ENCODE results near the gene RPS5. TPM values are rescaled to one million over a fixed set of nuclear protein-coding genes. Genes with fewer than 3 reads are reported as not detected.

The RPS5 gene
- total RNA-seq, 1 experiment from 2014 or later = 1,982 TPM

DNA sequence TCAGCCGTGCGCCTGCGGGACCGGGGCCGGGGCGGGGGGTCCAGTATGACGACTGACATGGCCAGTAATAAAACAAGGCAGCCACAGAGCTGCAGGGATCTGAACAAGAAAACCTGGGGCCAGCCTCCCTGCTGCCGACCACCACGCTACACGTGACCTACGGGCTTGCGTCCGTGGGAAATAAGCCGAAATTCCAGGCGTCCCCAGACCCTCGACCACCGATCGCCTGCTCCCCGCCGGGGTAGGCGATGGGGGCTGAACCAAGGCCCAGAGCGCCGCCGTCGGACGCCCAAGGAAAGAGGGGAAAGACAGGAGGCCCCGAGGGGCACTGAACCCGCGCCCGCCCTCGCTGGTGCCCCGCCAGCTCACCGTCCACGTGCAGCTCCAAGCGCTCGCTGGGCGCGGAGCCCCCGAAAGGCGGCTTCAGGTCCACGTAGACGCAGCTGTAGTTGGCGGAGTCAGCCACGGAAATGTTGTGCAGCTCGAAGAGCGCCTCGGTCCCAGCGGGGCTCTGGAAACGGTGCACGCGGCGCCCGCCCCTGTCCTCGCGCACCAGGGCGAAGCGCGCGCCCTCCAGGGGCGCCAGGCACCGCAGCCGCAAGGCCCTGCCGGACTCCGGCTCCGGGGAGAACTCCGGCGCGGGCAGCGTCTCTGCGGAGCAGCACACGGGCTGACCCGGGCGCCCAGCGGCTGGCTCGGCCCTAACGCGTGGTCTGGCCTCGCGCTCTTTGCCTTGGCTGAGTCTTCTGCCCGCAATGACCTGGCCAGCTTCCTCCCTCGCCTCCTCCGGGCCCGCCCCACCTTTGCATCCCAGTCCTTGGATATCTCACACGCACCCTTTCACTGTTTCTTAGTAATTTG lies 36.8 kb upstream of the RPS5 start (continued):
- TF ChIP-seq MAX (IDR thresholded peaks at IDR 0.05) = no peak
- no peak for TF ChIP-seq EGR1 (IDR thresholded peaks at IDR 0.05; ENCODE audit: low read depth)
- TF ChIP-seq CEBPB (IDR thresholded peaks at IDR 0.05; ENCODE audit: low read depth) = no peak
- TF ChIP-seq SIN3A (IDR thresholded peaks at IDR 0.05; ENCODE audit: low read depth) = no peak
- no peak for TF ChIP-seq POLR2AphosphoS5 (IDR thresholded peaks at IDR 0.05; ENCODE audit: low read depth, low read length)

GRCh38 chr19:58350871-58351557 lies 36.1 kb upstream of the RPS5 start:
- Histone ChIP-seq H3K36me3 (ENCODE audit: control insufficient read depth in 1 of 2, insufficient read depth in 2 of 2, low read length in 2 of 2) (no peaks in the 10 kb centered on the region), H3K4me2 (ENCODE audit: low read length) (no peak overlapping the region), H2AFZ (ENCODE audit: low read depth, low read length, poor library complexity, severe bottlenecking) (no peak overlapping the region), H3K9me3 (ENCODE audit: control insufficient read depth in 1 of 2, insufficient read depth in 1 of 2, low read depth in 1 of 2, low read length in 2 of 2) (no peaks in the 10 kb centered on the region), H3K4me3 (replicated peaks in 1 of 2; ENCODE audit: low read depth in 1 of 2, low read length in 2 of 2) (no peak overlapping the region), H3K27ac (ENCODE audit: low read depth, low read length) (no peak overlapping the region), H3K9ac (ENCODE audit: low read length) (no peak overlapping the region), H3K79me2 (ENCODE audit: insufficient read depth, low read length) (no peaks in the 10 kb centered on the region), H3K4me1 (ENCODE audit: control insufficient read depth in 1 of 2, insufficient read depth in 2 of 2, low read length in 2 of 2) (no peaks in the 10 kb centered on the region), H3K27me3 (ENCODE audit: insufficient read depth, low read length) (no peaks in the 10 kb centered on the region), H3K9me2 (ENCODE audit: insufficient read depth) (no peaks in the 10 kb centered on the region), H4K20me1 (ENCODE audit: insufficient read depth) (no peaks in the 10 kb centered on the region)
- ChIA-PET POLR2A (no interaction called here), CTCF (no interaction called here), RAD21 (ENCODE audit: low non-redundant PET in 1 of 2, low total read pairs in 2 of 2, uncharacterized antibody in 2 of 2, unreplicated experiment in 2 of 2) (no interaction called here)
- DNase-seq (ENCODE audit: low read depth, low spot score) (no peak), ATAC-seq (peak; percentile 35; the same call in 1 of the 2 replicates)
- no TSS peak for BruUV-seq (replicated peaks)
- intact Hi-C loops (cut with micrococcal nuclease) = no loop called here
- TF ChIP-seq, protein P1, sequence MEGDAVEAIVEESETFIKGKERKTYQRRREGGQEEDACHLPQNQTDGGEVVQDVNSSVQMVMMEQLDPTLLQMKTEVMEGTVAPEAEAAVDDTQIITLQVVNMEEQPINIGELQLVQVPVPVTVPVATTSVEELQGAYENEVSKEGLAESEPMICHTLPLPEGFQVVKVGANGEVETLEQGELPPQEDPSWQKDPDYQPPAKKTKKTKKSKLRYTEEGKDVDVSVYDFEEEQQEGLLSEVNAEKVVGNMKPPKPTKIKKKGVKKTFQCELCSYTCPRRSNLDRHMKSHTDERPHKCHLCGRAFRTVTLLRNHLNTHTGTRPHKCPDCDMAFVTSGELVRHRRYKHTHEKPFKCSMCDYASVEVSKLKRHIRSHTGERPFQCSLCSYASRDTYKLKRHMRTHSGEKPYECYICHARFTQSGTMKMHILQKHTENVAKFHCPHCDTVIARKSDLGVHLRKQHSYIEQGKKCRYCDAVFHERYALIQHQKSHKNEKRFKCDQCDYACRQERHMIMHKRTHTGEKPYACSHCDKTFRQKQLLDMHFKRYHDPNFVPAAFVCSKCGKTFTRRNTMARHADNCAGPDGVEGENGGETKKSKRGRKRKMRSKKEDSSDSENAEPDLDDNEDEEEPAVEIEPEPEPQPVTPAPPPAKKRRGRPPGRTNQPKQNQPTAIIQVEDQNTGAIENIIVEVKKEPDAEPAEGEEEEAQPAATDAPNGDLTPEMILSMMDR (IDR thresholded peaks at IDR 0.05 in 2 of 3, conservative IDR thresholded peaks at IDR 0.05 in 1 of 3; ENCODE audit: borderline replicate concordance in 1 of 3, insufficient read depth in 1 of 3, low read depth in 2 of 3, low read length in 2 of 3) = no peak
- TF ChIP-seq FOSL1 (IDR thresholded peaks at IDR 0.05; ENCODE audit: low read depth) (no peak), RAD21 (IDR thresholded peaks at IDR 0.05; ENCODE audit: low read depth) (no peak), ATF3 (IDR thresholded peaks at IDR 0.05) (no peak), CBX3 (IDR thresholded peaks at IDR 0.05; ENCODE audit: low read depth) (no peak), EZH2 (IDR thresholded peaks at IDR 0.05) (no peak), TCF7L2 (IDR thresholded peaks at IDR 0.05; ENCODE audit: borderline replicate concordance, extremely low read depth, insufficient read depth, insufficient read length) (no peak), SRF (IDR thresholded peaks at IDR 0.05; ENCODE audit: low read depth) (no peak), SIN3A (IDR thresholded peaks at IDR 0.05; ENCODE audit: low read depth) (no peak), ZFX (IDR thresholded peaks at IDR 0.05) (no peak), CEBPB (IDR thresholded peaks at IDR 0.05; ENCODE audit: low read depth) (no peak), POLR2A (IDR thresholded peaks at IDR 0.05; ENCODE audit: borderline replicate concordance, extremely low read depth, insufficient read depth, insufficient read length) (no peak), EZH2phosphoT487 (IDR thresholded peaks at IDR 0.05; ENCODE audit: borderline replicate concordance) (no peak), JUND (IDR thresholded peaks at IDR 0.05) (no peak), YY1 (IDR thresholded peaks at IDR 0.05; ENCODE audit: extremely low read depth, insufficient replicate concordance, low read depth, low read length) (no peak)
- TF ChIP-seq, protein P2, sequence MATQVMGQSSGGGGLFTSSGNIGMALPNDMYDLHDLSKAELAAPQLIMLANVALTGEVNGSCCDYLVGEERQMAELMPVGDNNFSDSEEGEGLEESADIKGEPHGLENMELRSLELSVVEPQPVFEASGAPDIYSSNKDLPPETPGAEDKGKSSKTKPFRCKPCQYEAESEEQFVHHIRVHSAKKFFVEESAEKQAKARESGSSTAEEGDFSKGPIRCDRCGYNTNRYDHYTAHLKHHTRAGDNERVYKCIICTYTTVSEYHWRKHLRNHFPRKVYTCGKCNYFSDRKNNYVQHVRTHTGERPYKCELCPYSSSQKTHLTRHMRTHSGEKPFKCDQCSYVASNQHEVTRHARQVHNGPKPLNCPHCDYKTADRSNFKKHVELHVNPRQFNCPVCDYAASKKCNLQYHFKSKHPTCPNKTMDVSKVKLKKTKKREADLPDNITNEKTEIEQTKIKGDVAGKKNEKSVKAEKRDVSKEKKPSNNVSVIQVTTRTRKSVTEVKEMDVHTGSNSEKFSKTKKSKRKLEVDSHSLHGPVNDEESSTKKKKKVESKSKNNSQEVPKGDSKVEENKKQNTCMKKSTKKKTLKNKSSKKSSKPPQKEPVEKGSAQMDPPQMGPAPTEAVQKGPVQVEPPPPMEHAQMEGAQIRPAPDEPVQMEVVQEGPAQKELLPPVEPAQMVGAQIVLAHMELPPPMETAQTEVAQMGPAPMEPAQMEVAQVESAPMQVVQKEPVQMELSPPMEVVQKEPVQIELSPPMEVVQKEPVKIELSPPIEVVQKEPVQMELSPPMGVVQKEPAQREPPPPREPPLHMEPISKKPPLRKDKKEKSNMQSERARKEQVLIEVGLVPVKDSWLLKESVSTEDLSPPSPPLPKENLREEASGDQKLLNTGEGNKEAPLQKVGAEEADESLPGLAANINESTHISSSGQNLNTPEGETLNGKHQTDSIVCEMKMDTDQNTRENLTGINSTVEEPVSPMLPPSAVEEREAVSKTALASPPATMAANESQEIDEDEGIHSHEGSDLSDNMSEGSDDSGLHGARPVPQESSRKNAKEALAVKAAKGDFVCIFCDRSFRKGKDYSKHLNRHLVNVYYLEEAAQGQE (IDR thresholded peaks at IDR 0.05; ENCODE audit: low read depth) = no peak
